NCI-H1417 treated with DMSO at 0.1 percent for 48 hours (cell line): ENCODE results near the gene FBN3.

ENCODE experiments used
- DNase-seq: peaks from one replicate; lab custom pipeline; 2025; lab: John Stamatoyannopoulos, UW

Gene FBN3

DNA sequence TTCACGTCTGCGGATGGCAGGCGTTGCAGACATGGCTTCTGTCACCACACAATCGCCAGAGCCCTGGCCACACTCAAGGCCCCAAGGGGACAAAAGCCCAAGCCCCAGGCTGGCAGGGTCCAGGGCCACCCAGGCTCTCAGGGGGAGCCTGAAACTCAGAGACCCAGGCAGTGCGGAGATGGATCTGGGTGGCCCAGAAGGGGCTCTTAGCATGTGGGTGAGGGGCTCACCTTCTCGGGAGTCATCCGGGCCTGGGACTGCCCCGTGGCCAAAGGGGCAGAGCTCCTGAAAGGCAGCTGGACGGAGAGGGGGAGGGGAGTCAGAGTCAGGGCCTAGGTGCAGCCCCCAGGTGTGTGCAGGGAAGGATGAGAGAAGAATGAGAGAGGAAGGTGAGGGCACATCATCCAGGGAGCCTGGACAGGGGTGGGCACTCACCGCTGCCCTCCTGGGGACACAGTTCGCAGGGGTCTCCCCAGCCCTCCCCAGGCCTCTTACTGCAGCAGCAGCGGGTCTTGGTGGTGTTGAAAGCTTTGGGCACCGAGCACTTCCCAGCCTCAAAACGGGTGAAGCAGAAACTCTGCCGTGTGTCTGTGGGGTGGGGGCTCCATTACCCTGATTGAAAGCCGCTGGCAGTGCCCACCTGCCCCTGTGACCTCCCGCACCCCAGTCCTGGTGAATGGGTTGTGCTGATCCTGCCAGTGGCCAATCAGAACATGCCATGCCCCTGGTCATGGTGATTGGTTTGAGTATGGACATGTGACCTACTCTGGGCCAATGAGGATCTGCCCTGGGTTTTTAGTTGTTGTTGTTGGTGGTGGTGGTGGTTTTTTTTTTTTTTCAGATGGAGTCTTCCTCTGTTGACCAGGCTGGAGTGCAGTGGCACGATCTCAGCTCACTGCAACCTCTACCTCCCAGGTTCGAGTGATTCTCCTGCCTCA lies 59.5 kb downstream of the FBN3 start:
- DNase-seq, result no peak

- no peak for DNase-seq
These were observed 60.4 kb downstream of the FBN3 start for GRCh38 chr19:8088752-8089663.

GRCh38 chr19:8087876-8088275 lies 61.5 kb downstream of the FBN3 start:
- no peak for DNase-seq

DNA sequence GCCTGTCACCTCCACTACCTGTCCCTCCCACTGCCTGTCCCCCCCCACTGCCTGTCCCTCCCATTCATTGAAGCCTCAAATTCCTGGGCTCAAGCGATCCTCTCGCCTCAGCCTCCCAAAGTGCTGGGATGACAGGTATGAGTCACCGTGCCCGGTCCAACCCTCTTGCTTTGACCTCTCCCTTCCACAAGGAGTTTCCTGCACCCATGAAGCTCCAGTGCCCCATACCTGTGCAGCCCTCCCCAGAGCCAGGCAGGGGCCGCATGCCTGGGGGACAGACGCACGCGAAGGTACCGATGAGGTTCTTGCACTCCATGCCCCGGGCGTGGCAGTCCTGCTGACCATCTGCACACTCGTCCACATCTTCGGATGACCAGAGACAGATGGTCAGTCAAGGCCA lies 62.5 kb downstream of the FBN3 start:
- no peak for DNase-seq

GRCh38 chr19:8085598-8086408 lies 63.6 kb downstream of the FBN3 start:
- no peak for DNase-seq

DNA sequence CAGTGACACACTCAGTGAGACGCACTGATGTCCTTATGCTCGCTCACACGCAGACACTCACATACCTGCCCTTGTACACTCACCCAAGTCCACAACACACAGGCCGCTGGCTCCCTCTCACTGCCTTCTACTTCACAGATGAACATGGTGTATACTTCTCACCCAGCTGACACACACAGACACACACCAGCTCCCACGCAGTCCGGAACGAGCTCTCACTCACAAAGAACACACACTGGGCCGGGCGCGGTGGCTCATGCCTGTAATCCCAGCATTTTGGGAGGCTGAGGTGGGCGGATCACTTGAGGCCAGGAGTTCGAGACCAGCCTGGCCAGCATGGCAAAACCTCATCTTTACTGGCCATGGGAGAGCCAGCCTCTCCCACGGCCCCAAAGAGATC lies 65.2 kb downstream of the FBN3 start:
- DNase-seq, result no peak

- DNase-seq, result no peak
These were observed 66.3 kb downstream of the FBN3 start for GRCh38 chr19:8083141-8083540.

DNA sequence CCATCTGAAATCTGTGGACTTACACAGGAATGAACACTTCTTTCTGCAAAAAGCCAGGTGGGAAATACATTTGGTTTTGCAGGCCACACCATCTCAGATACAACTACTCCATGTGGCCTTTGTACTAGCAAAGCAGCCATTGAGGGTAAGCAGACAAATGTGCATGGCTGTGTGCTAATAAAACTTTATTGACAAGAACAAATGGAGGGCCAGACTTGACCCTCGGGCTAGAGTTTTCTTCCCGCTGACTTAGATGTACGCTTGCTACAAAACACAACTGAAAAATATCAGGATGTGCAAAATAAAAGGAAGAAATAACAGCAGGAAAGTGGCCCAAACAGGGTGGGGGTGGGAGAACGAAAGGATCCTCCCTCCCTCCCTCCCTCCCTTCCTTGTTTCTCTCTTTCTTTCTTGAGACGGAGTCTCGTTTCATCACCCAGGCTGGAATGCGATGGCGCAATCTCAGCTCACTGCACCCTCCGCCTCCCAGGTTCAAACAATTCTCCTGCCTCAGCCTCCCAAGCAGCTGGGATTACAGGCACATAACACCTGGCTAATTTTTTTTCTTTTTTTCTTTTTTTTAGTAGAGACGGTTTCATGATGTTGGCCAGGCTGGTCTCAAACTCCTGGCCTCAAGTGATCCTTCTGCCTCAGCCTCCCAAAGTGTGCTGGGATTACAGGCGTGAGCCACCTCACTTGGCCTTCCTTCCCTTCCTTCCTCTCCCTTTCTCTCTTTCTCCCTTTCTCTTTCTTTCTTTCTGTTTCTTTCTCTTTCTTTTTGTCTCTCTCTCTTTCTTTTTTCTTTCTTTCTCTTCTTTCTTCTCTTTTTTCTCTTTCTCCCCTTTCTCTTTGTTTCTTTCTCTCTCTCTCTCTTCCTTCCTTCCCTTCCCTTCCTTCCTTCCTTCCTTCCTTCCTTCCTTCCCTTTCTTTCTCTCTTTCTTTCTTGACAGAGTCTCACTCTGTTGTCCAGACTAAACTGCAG lies 67.5 kb downstream of the FBN3 start:
- no peak for DNase-seq

- no peak for DNase-seq
These were observed 68.6 kb downstream of the FBN3 start for GRCh38 chr19:8080832-8081231.

DNA sequence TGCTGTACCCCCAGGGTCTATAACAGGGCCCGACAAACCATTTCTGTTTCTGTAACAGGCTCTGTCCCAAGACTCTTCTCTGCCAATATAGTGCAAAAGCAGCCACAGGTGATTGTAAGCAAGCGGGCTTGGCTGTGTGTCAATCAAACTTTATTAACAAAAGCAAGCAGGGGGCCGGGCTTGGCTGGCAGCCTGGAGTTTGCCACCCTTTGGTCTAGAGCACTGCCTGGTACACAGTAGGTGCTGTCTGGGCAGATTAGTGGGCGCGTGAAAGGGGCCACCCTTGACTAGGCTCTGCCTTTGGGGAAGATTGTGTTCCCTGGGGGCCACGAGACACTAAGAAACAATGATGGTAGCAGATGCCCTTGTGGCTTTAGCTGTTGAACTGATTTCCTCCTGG lies 69.4 kb downstream of the FBN3 start:
- no peak for DNase-seq

GRCh38 chr19:8075158-8076074 lies 74.0 kb downstream of the FBN3 start:
- no peak for DNase-seq

- DNase-seq, result no peak
These were observed 74.9 kb downstream of the FBN3 start for GRCh38 chr19:8074501-8074900.

DNA sequence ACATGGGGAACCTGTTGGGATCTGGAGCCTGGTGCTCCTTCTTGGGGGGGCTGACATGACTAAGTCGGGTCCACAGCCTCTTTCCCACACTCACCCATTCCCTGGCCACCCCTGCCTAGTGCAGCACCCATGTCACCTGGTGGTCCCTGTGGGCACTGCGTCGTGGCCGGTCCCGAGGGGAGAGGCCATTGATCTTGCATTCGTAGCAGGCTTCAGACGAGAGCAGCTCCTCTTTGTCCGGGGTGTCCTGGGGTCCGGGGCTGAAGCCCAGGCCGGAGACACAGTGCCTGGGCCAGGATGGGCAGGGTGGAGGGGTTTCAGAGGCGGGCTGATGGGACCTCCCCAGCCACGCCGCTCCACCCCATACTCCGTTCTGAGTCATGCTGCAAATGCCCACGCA lies 77.5 kb downstream of the FBN3 start:
- DNase-seq, result no peak

DNA sequence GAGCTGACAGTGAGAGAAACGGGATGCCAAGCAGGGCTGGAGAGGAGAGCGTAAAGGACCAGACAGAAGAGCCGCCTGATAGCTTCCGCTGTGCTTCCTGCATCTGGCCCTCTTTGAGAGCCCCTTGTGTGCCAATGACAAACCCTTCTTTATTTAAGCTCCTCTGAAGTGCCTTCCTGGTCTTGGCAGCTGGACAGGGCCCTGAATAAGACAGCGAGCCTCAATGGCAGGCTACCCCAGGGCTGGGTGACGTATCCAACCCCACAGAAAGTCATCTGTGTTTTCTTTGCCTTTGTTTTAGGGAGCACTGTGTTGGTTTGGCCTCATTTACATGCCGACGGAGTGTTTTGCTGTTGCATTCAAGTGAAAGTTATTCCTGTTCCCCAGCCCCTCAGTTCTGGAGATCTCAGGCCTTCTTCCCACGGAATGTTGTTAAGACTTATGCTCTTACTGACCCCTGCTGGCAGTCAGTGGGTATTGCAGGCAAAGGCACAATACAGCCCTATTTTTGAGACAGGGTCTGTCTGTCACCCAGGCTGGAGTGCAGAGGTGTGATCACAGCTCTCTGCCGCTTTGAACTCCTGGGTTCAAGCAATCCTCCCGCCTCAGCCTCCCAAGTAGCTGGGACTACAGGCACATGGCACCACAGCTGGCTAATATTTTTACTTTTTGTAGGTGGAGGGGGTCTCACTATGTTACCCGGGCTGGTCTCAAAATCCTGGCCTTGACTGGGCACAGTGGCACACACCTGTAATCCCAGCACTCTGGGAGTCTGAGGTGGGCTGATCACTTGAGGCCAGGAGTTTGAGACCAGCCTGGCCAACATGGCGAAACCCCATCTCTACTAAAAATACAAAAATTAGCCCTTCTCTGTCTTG lies 80.1 kb downstream of the FBN3 start:
- DNase-seq, result no peak

DNA sequence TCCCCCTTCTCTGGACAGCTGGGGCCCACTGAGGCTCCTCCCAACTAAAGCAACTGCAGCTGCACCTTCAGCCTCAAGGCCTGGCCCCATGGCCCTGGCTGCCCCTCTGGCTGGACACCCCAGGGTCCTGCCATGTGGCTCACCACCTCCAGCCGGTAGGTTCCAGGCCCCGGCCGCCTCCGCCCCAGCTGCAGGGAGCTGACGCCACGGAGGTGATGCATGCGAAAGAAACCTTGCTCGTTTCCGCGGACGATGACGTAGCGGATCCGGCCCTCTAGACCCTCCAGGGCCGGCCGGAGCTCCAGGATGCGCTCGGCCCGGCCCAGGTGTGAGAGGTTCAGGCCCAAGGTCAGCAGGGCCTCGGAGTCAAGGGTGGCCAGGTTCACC lies 83.5 kb downstream of the FBN3 start:
- DNase-seq, result no peak

DNA sequence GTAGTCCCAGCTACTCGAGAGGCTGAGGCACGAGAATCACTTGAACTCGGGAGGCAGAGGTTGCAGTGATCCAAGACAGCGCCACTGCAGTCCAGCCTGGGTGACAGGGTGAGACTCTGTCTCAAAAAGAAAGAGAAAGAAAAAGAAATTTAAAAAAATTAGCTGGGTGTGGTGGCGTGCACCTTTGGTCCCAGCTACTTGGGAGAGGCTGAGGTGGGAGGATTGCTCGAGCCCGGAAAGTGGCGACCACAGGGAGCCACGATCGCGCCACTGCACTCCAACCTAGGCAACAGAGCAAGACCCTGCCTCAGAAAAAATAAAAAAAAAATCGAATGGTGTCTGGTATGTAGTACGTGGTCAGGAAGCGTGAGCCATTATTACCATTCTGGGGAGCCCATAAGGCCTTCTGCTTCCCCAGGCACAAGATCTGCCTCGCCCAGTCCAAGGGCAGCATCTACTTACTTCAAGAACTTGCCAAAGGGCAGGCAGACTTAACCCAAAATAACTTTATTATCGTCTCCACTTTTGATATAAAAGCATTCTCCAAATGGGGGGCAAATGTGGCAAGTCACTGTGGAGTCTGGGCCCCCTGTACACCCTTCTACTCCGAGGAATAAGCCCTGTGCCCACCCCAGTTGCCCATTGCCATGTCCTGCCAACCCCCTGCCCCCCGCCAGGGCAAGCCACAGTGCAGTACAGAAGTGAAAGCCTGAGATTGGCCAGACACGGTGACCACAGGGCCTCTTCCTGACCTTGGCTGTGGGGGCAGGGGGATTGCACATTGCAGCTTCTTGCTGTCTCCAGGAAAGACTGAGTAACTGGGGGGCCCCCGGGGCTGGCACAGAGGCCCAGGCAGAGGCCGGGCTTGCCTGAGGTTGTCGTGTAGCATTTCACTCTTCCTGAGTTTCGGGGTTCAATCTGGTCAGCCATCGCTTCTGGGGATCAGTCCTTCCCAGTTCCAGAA lies 84.2 kb downstream of the FBN3 start:
- no peak for DNase-seq

GRCh38 chr19:8057545-8058270 lies 91.7 kb downstream of the FBN3 start:
- no peak for DNase-seq
